ENCODE data around the gene ERG. TPM values are rescaled to one million over a fixed set of nuclear protein-coding genes. Genes with fewer than 3 reads are reported as not detected.

ERG gene
- total RNA-seq, 4 donors from 2014 or later = 4.6 to 7.0 (median 5.1) TPM

DNA sequence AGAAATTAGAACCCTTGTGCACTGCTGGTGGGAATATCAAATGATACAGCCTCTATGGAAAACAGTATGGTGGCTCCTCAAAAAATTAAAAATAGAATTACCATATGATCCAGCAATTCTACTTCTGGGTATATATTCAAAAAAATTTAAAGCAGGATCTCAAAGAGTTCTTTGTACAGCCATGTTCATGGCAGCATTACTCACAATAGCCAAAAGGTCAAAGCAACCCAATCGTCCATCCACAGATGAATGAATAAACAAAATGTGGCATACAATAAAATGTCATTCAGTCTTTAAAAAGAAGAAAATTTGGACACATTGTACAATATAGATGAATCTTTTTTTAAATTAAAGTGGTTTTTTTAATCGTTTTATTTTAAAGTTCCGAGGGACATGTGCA, 36.3 kb upstream of the ERG start:
- no peak overlapping the region for H3K4me3 ChIP-seq
- no peak for ATAC-seq
- in situ Hi-C loops (cut with MboI; ENCODE audit: low sequenced_read_pairs in 4 of 4) = no loop called here
- TF ChIP-seq POLR2A (IDR thresholded peaks at IDR 0.05) = no peak
- TF ChIP-seq, protein P1, sequence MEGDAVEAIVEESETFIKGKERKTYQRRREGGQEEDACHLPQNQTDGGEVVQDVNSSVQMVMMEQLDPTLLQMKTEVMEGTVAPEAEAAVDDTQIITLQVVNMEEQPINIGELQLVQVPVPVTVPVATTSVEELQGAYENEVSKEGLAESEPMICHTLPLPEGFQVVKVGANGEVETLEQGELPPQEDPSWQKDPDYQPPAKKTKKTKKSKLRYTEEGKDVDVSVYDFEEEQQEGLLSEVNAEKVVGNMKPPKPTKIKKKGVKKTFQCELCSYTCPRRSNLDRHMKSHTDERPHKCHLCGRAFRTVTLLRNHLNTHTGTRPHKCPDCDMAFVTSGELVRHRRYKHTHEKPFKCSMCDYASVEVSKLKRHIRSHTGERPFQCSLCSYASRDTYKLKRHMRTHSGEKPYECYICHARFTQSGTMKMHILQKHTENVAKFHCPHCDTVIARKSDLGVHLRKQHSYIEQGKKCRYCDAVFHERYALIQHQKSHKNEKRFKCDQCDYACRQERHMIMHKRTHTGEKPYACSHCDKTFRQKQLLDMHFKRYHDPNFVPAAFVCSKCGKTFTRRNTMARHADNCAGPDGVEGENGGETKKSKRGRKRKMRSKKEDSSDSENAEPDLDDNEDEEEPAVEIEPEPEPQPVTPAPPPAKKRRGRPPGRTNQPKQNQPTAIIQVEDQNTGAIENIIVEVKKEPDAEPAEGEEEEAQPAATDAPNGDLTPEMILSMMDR (IDR thresholded peaks at IDR 0.05 in 4 of 5, conservative IDR thresholded peaks at IDR 0.05 in 1 of 5) = no peak
- intact Hi-C loops (cut with DNase I; ENCODE audit: low total_unique reads) = no loop called here
- DNase-seq = no peak
- H3K4me1 ChIP-seq = no peaks in the 10 kb centered on the region
- no peaks in the 10 kb centered on the region for H3K36me3 ChIP-seq
- no peak overlapping the region for H3K27ac ChIP-seq
- no peaks in the 10 kb centered on the region for H3K27me3 ChIP-seq
- H3K9me3 ChIP-seq = no peaks in the 10 kb centered on the region

DNA sequence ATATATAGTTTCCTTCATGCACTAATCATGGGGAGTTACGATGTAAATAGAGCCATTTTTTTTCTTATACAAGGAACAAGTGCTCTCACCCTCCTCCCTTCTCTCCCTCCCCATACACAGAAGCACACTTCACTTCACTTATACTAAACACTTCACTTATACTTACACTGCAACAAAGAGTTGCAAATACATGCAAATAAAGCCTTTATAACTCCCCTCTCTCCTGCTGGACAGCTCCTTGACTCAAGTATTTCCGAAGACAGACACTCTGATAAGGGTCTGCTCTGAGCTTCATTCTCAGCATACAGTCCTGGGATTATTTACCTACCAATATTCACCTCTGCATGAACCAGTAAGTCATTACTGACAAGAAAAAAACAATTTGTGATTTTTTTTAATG, 35.6 kb upstream of the ERG start:
- Histone ChIP-seq H3K27me3 (no peaks in the 10 kb centered on the region), H3K27ac (no peak overlapping the region), H3K4me1 (no peaks in the 10 kb centered on the region), H3K4me3 (no peak overlapping the region), H3K36me3 (no peaks in the 10 kb centered on the region), H3K9me3 (no peaks in the 10 kb centered on the region)
- intact Hi-C loops (cut with DNase I; ENCODE audit: low total_unique reads) (no loop called here), in situ Hi-C loops (cut with MboI; ENCODE audit: low sequenced_read_pairs in 4 of 4) (no loop called here)
- no peak for ATAC-seq
- DNase-seq = no peak
- TF ChIP-seq POLR2A (IDR thresholded peaks at IDR 0.05) = no peak
- TF ChIP-seq, protein P1 (IDR thresholded peaks at IDR 0.05 in 4 of 5, conservative IDR thresholded peaks at IDR 0.05 in 1 of 5) = no peak

DNA sequence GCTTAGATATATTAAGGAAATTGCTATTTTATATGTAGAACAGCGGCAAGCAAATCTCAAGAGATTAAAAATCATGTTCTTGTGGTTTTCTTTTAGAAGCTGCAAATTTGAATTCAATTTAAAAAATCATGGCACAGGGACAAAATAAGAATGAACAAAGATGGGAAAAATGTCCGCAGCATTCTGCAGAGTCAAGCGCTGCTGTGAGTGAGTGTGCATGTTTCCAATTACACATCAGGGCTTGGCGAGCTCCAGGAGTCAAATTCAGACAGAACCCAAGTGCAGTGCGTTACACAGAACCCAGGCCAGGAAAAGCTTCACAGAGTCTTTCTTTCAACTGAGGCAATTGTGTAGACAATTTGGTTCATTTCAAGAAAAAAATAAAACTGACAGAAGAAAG, 33.3 kb upstream of the ERG start:
- DNase-seq = no peak
- ATAC-seq = no peak
- in situ Hi-C loops (cut with MboI; ENCODE audit: low sequenced_read_pairs in 4 of 4) (no loop called here), intact Hi-C loops (cut with DNase I; ENCODE audit: low total_unique reads) (no loop called here)
- H3K27ac ChIP-seq = no peak overlapping the region
- H3K4me1 ChIP-seq = no peaks in the 10 kb centered on the region
- TF ChIP-seq, protein P1 (IDR thresholded peaks at IDR 0.05 in 4 of 5, conservative IDR thresholded peaks at IDR 0.05 in 1 of 5) = no peak
- TF ChIP-seq POLR2A (IDR thresholded peaks at IDR 0.05) = no peak
- no peak overlapping the region for H3K4me3 ChIP-seq
- no peaks in the 10 kb centered on the region for H3K27me3 ChIP-seq
- H3K36me3 ChIP-seq = no peaks in the 10 kb centered on the region
- H3K9me3 ChIP-seq = no peaks in the 10 kb centered on the region

DNA sequence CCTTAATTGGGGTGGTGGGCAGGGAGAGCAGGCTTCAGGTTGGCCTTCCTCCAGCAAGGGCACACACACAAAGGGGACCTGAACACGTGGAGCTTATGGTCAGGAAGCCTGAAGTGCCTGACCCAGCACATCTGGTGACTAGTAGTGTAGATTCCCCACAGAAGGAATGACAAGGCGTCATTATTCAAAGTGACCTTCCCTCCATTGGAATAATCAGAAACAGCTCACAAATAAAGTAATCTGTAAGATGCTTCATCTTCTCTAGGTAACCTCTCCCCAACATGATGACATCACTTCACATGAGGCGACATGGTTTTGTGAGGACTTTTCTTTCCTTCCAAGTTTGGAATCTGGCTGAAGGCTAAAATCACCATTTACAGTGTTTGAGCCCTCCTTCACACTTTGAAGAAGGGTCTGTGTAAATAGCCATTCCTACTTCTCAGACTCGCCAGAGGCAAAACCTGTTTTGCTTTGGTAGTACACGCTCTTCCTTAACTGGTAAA, 32.8 kb upstream of the ERG start:
- no peaks in the 10 kb centered on the region for H3K9me3 ChIP-seq
- in situ Hi-C loops (cut with MboI; ENCODE audit: low sequenced_read_pairs in 4 of 4) (no loop called here), intact Hi-C loops (cut with DNase I; ENCODE audit: low total_unique reads) (no loop called here)
- no peak for TF ChIP-seq POLR2A (IDR thresholded peaks at IDR 0.05)
- TF ChIP-seq, protein P1 (IDR thresholded peaks at IDR 0.05 in 4 of 5, conservative IDR thresholded peaks at IDR 0.05 in 1 of 5) = no peak
- no peaks in the 10 kb centered on the region for H3K27me3 ChIP-seq
- DNase-seq = no peak
- H3K4me3 ChIP-seq = no peak overlapping the region
- ATAC-seq = no peak
- H3K36me3 ChIP-seq = no peaks in the 10 kb centered on the region
- H3K4me1 ChIP-seq = no peaks in the 10 kb centered on the region
- H3K27ac ChIP-seq = no peak overlapping the region

DNA sequence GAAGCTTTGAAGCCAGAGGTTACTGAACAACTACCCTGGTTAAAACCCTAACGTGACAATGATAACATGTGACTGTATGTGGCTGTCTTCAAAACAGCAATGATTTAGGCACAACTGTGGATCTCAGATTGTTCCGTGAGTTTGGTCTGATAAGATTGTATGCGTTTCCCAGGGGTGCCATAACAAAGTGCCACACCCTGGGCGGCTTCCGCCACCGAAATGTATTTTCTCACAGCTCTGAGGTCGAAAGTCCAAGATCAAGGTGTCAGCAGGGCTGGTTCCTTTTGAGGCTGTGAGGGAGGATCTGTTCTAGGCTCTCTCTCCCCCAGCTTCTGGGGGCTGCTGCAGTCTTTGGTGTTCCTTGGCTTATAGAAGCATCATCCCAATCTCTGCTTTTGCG, 29.5 kb upstream of the ERG start:
- in situ Hi-C loops (cut with MboI; ENCODE audit: low sequenced_read_pairs in 4 of 4) (no loop called here), intact Hi-C loops (cut with DNase I; ENCODE audit: low total_unique reads) (no loop called here)
- no peak for DNase-seq
- no peak for ATAC-seq
- no peaks in the 10 kb centered on the region for H3K4me1 ChIP-seq
- no peak overlapping the region for H3K4me3 ChIP-seq
- no peaks in the 10 kb centered on the region for H3K27me3 ChIP-seq
- no peak overlapping the region for H3K27ac ChIP-seq
- H3K9me3 ChIP-seq = no peaks in the 10 kb centered on the region
- TF ChIP-seq, protein P1 (IDR thresholded peaks at IDR 0.05 in 4 of 5, conservative IDR thresholded peaks at IDR 0.05 in 1 of 5) = no peak
- TF ChIP-seq POLR2A (IDR thresholded peaks at IDR 0.05) = no peak
- no peaks in the 10 kb centered on the region for H3K36me3 ChIP-seq
